Activated CD4-positive, alpha-beta T cell treated with anti-CD3 and anti-CD28 coated beads, Interleukin-2, Interleukin-4, amounts not matched to agents 100 ng/mL and 50 ng/mL, durations not matched to agents 16 hours and 8 hours (primary cell): Measurements from ENCODE around the gene CWC27.
A peak's percentile ranks its signal among the peaks of the same experiment; 100 is the strongest.
"Not testable (repeated sequence)": the region's sequence is repeated elsewhere in the genome, so short reads cannot be mapped to it uniquely, and the experiment has no call there.

Experiments used
- DNase-seq: peaks from one replicate; pipeline ENCODE4 v3.0.0-alpha.2; 2020; ENCODE audit warnings: low spot score

Gene CWC27

GRCh38 chr5:64788156-64788555, 19.4 kb downstream of the CWC27 start:
- DNase-seq: no peak

GRCh38 chr5:64789457-64789856, 20.7 kb downstream of the CWC27 start:
- DNase-seq: no peak

GRCh38 chr5:64790210-64790609, 21.5 kb downstream of the CWC27 start:
- DNase-seq: peak; percentile 36

GRCh38 chr5:64792469-64792868, 23.7 kb downstream of the CWC27 start:
- DNase-seq: no peak

GRCh38 chr5:64794053-64794770, 25.5 kb downstream of the CWC27 start:
- DNase-seq: no peak

GRCh38 chr5:64796301-64796700, 27.6 kb downstream of the CWC27 start:
- DNase-seq: no peak

GRCh38 chr5:64800926-64801325, 32.2 kb downstream of the CWC27 start:
- DNase-seq: no peak

- no peak for DNase-seq
Observed at GRCh38 chr5:64806537-64806936, 37.8 kb downstream of the CWC27 start.

GRCh38 chr5:64807520-64807919, 38.8 kb downstream of the CWC27 start:
- no peak for DNase-seq

GRCh38 chr5:64811050-64811640, 42.4 kb downstream of the CWC27 start:
- DNase-seq: peak; percentile 40

- peak; percentile 72 for DNase-seq
Observed at GRCh38 chr5:64814073-64814472, 45.3 kb downstream of the CWC27 start.

GRCh38 chr5:64818245-64818644, 49.5 kb downstream of the CWC27 start:
- DNase-seq: no peak

GRCh38 chr5:64819345-64819744, 50.6 kb downstream of the CWC27 start:
- not testable (repeated sequence) for DNase-seq

- DNase-seq: no peak
Observed at GRCh38 chr5:64822320-64822719, 53.6 kb downstream of the CWC27 start.

- no peak for DNase-seq
Observed at GRCh38 chr5:64826541-64826940, 57.8 kb downstream of the CWC27 start.

GRCh38 chr5:64827703-64828102, 59.0 kb downstream of the CWC27 start:
- DNase-seq: no peak

GRCh38 chr5:64830650-64831049, 61.9 kb downstream of the CWC27 start:
- not testable (repeated sequence) for DNase-seq

GRCh38 chr5:64831996-64832395, 63.3 kb downstream of the CWC27 start:
- DNase-seq: no peak

- no peak for DNase-seq
Observed at GRCh38 chr5:64834037-64834436, 65.3 kb downstream of the CWC27 start.

GRCh38 chr5:64834611-64835010, 65.9 kb downstream of the CWC27 start:
- DNase-seq: no peak

GRCh38 chr5:64835266-64835665, 66.5 kb downstream of the CWC27 start:
- no peak for DNase-seq

- DNase-seq: no peak
Observed at GRCh38 chr5:64836190-64836755, 67.5 kb downstream of the CWC27 start.

- DNase-seq: no peak
Observed at GRCh38 chr5:64836786-64837185, 68.1 kb downstream of the CWC27 start.

GRCh38 chr5:64838376-64838775, 69.6 kb downstream of the CWC27 start:
- DNase-seq: no peak
